PC-3 (cell line): ENCODE results near the gene PRDM15.

Experiments
- EZH2 ChIP-seq: fragments of 300-600 bp; sonication (generic); IDR thresholded peaks from one replicate; pipeline ENCODE4 v1.6.1; 2017; ENCODE audit warnings: antibody characterized with exemption, mild to moderate bottlenecking, low read length; ENCODE audit not compliant: unreplicated experiment
- EZH2phosphoT487 ChIP-seq: fragments of 300-600 bp; sonication (generic); IDR thresholded peaks from 2 replicates; pipeline ENCODE4 v1.6.1; 2018; ENCODE audit warnings: mild to moderate bottlenecking, antibody characterized with exemption, low read length, borderline replicate concordance
- TF ChIP-seq, protein P1 (sequence below): fragments of 300-600 bp; sonication (generic); conservative IDR thresholded peaks from 2 replicates; pipeline ENCODE4 v1.5.1; 2017; ENCODE audit warnings: antibody characterized with exemption, low read depth, mild to moderate bottlenecking, low read length

DNA sequence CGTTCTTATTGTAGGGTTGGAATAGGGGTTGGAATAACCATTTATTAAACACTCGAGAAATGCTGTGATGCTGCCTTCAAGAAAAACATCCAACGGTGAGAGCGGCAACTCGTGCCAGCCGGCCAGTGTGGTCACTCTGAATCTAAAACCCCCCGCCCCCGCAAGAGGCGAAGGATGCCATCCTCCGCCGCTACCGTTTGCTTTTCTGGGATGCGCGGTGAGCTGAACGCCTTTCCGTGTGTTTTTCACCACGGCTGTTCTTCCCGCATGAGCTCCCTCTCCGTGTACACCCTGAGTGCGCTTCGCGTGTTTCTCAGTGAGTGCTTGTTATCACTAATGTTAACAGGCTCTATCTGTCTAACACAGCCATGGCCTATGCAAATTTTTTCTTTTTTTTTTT is 70.3 kb downstream of the PRDM15 start:
- TF ChIP-seq, protein P1, sequence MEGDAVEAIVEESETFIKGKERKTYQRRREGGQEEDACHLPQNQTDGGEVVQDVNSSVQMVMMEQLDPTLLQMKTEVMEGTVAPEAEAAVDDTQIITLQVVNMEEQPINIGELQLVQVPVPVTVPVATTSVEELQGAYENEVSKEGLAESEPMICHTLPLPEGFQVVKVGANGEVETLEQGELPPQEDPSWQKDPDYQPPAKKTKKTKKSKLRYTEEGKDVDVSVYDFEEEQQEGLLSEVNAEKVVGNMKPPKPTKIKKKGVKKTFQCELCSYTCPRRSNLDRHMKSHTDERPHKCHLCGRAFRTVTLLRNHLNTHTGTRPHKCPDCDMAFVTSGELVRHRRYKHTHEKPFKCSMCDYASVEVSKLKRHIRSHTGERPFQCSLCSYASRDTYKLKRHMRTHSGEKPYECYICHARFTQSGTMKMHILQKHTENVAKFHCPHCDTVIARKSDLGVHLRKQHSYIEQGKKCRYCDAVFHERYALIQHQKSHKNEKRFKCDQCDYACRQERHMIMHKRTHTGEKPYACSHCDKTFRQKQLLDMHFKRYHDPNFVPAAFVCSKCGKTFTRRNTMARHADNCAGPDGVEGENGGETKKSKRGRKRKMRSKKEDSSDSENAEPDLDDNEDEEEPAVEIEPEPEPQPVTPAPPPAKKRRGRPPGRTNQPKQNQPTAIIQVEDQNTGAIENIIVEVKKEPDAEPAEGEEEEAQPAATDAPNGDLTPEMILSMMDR = no peak
- no peak for TF ChIP-seq EZH2
- TF ChIP-seq EZH2phosphoT487 = no peak
